HG03521 (cell line): ENCODE data around the gene SHANK2.

Experiments
- ATAC-seq: cut with Tn5 transposase; IDR thresholded peaks from one replicate; pipeline ENCODE4 v1.9.1; 2021; ENCODE audit warnings: mild to moderate bottlenecking, moderate library complexity; ENCODE audit not compliant: unreplicated experiment

The SHANK2 gene

DNA sequence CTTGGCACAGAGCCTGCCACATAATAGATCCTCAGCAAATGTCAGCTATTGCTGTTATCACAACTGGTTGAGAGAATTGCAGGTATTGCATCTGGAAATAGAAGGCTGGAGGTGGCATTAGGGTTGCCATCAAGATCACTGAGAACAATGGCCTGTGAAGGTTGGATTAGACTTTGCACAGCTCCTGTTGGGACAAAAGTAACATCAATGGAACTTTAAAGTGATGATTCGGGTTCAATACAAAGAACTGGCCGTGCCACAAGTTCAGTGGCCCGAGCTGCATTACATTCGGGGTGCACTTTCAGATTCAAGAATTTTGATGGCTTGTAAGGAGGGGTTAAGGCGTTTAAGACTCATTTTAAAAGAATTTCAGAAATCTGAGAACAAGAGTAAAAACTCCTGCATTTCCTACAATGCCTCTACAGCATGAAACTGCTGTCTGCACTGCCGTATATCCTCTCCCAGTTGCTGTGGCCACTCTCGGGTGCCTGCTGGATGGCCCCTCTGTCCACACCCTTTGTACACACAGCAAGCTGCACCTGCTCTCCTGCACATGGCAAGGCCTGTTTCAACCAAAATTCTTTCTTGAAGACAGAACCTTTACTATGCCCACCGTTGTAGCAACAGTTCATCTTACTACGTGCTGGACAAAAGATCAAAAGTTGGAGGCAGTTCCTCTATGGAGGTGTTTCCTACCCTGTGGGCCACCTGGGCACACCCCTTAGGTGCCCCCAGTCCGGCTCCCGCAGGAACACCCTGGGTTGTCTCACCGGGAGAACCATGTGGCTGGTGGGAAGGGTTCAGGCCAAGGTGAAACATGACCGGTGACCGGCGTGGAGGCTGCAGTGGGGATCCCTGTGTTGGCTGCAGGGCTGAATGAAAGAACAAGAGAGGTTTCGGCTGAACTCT lies 17.5 kb upstream of the SHANK2 start:
- no peak for ATAC-seq

DNA sequence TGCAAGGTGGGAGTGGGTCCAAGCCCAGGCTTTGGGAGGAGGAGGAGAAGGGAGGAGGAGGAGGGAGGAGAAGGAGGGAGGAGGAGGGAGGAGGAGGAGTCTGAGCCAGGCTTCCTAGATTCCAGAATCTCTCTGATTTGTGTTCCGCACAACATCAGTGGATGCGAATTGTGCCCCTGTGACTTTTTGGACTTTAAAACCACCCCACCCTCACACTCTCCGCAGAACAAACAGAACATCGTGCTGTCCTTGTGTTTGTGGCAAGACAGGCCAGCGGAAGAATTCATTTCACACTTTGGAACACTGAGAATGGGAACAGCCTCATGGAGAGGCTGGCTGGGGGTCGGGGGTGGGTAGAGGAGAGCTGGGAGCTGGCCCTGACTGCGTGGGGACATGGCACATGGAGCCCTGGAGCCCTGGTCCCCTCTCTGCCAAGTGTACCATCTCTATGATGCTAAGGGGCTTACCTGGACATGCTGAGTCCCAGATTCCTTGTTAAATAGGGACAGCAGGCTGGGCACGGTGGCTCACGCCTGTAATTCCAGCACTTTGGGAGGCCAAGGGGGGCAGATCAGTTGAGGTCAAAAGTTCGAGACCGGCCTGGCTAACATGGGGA lies 16.4 kb upstream of the SHANK2 start:
- no peak for ATAC-seq

DNA sequence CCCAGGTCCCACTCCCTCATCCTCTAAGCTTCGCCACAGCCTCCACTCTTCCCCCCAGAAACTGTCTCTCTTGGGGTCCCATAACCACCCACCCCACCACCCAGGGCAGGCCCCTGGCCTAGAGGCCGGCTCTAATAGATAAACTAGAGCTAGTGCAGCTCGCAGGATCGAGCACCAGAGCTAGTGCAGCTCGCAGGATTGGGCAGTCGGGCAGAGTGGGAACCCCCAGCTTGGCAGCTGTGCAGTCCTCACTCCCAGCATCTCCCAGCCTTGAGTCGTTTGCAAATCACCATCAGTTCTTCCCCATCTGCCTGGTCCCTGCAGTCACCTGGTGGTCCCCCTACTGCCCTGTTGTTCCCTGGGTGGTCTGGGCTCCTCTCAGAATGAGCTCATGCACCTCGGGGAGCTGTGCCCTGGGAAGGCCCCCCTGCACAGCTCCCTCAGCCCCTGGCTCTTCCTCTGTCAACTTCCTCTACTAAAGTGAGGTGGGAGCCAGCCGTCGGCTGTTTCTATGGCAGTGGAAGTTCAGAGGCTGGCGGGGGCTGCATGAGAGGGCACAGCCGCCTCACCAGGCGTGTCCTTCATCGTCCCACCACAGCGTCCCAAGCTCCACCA lies 15.5 kb upstream of the SHANK2 start:
- ATAC-seq, result no peak

DNA sequence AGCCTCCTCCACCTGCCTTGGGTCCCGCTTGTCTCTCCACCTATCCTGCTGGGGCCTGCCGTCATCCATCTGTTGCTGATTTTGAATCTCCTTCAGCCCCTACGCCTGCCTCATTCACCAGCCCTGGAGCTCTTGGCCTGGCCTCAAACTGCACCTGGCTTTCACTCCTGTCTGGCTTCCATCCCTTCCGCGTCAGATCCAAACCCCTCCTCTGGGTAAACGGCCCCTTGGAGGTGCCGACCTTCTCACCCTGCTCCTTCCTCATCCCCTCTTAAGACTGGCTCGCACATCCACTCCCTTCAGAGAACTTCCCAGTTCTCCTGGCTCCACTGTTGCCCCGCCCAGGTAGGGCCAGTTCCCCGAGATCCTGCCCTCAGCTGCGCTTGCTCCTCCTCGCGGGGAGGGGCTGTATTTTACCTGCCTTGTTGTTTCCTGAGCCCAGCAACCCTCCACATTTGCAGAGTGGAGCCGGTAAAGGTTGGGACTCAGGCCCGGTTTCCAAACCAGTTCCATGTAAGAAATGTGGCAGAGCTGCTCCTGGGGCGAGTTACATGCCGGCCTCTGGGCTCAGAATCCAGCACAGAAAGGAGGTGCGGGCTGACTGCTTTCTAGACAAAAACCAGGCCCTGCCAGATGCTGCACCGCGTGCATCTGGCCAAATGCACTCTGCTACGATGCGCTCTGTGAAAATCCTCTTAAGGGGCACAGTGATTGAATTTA lies 13.9 kb upstream of the SHANK2 start:
- ATAC-seq, result no peak

DNA sequence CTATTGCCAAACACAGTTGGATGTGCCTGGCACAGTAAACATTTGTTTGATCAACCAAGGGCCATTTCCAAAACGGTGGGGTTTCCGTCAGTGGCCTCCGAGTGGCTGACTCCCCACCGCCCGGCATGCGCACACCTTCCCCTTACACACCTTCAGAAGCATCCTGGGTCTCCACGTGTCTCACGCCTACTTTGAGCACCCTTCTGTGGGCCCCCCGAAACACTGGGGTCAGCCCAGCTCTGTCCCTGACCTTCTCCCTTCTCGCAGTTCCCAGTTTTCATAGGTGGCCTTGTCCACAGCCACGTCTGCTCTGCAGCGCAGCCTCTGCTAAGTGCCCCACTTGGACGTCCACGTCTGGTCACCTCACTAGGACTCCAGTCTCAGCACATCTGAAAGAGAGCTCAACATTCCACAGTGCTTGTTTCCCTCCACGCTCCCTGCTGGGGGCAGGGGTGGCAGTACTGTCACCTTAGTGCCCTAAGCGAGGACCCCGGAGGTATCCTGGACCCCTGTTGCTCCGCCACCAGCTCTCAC lies 13.2 kb upstream of the SHANK2 start:
- ATAC-seq, result no peak

DNA sequence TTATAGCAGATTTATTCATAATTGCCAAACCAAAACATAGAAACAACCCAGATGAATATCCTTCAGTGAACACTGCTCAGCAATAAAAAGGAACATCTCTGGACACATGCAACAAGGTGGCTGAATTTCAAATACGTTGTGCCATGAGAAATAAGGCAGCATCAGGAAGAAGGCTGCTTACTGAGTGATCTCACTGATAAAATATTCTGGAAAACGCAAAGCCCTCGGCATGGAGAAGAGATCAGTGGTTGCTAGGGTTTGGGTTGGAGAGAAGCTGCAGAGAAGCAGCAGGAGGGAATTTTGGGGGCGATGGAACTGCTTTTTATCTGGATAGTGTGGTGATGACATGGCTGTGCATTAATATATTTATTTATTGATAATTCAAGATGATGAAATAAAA lies 11.0 kb upstream of the SHANK2 start:
- no peak for ATAC-seq

DNA sequence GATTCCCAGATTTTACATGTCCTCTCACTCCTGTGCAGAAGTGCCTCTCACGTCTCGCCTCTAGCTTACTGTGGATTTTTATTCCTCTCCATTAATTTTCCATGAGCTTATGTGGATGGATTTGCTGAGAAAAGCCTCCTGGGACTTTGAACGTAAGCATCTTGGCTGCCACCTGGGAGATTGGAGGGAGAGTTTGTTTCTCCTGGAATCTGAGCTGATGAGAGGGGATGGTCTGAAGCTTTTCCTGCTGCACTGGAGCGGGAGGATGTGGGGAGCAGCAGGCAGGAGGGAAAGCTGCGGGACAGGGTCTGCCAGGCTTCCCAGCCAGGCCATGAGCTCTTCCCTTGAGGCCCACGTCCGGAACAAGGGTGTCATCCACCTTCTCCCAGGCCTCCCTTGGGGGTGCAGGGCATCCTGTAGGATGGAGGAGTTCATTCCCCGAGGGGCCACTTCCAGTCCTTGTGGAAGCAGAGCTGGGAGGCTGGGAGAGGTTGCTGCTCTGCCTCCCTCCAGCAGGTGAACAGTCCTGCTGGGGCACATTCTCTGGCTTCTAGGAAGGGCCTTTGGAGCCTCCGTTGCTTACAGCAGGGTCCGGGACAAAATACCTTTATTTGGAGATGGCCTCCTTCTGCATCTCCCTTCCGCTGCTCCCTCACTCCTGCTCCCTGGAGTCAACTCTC lies 3.6 kb upstream of the SHANK2 start:
- no peak for ATAC-seq

DNA sequence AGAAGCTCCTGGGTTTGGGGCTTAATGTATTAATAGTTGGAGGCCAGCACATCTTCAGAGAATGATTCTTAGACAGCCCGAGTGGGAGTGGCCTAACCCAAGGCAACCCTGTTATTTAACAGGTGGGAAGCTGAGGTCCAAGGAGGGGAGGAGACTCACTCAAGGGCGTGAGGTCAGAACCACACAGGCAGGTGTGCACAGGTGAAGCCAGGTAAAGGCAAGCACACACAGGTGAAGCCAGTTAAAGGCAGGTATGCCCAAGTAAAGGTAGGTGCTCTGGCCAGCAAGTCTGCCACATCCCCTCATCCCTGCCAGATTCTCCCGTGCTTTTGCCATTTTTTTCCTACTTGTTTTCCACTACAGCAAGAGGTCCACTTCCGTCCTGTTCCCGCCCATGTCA lies 2.9 kb upstream of the SHANK2 start:
- no peak for ATAC-seq

DNA sequence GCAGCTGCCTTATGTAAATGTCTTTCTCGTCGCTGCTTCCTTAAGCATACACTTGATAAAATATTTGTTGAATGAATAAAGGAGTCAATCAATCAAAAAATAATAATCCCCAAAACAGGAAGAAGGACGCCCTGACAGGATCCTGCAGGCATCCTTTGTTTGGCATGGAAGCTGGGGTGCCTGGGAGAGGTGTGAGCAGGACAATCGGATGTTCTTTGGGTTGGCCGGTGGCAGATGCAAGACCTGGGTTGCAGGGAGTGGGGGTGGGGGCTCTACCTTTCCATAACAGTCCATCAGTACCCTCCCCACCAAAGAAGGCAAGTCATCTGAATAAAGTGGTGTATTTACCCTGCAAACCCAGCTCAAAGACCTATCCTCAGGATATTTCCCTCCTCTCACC lies 1.4 kb upstream of the SHANK2 start:
- ATAC-seq, result no peak

DNA sequence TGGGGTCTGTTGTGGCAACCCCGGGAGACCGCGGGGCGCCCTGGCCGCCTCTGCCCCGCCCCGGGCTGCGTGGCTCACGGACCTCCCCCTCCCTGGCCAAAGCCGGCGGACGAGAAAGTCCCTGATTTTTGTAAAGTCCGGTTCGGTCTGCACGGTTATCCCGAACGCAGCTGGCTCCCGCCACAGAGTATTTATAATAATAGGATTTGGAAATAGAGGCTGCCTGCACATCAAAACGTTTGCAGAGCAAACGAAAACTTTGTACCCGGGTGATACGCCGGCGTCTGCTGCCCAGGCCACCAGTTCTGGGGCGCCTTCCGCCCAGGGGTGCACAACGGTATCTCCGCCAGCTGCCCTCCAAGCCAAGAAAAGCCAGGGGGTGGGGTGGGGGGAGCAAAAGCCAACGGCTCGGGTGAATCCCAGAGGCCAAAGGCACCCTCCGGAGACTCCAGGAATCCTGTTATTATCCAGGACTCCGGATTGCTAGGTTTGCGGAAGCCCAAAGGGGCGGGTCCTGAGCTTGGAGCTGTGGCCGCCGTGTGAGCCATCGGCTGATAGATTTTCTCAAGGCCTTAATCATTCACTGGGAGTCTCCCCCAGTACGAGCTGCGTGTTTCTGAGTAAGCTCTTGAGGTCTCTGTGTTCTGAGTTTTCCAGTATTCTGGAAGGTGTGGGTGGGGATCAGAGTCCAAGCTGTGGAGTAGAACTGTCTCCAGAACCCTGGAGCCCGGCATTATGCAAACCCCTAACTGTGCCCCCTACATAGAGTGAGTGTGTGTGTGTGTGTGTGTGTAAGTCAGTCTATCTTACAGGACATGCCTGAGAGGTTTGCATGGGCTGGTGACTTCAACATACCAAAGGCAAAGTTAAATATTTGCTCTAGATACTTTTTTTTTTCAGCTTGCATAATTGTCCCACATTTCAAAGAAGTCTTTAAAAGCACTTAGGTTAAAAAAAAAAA lies 673 bp upstream of the SHANK2 start:
- ATAC-seq, result no peak

DNA sequence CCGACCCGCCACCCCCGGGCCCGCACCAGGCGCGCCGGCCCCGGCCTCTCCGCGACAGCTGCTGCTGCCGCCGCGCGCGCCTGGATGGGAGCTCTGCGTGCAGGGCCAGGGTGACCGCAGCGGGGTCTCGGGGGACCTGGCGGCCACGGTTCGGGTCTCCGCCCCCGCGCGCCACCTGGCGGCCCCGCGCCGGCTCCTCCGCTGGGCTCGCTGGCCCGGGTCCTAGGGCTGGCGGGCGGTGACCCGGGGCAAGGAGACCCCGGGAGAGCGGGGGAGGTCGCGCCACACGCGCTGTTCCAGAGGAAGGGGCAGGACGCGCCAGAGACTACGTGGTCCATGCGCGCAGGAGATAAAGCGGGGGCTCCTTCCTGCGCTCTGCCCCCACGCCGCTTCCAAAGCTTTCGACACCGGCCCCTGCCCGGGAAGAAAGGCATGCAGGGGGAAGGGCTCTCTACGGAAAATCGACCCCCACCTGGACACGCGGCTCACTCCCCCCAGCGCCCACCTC lies 562 bp downstream of the SHANK2 start:
- no peak for ATAC-seq

DNA sequence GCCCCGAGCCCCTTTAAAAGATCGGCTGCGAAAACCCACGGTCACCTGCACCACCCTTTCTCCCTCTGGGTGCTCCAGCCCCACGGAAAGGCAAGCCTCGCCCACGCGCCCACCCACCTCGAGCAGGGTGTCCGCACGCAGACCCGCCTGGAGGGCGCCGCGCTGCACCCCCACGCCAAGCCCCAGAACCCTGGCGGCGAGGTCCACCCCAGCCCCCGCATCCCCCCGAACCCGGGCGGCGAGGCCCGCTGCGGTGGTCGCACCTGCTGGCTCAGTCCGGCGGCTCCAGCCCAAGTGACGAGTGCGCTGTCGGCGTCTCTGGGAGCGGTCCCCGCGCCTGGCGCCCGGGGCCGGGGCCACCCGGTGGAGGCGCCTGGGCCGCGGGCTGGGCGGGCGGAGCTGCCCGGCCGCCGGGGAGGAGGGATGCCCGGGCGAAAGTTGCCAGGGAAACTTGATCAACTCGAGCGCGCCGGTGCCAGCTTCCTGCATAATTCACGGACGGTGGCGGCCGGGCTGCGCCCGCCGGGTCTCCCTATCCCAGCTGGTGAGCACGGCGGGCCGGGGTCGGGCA lies 1.1 kb downstream of the SHANK2 start:
- no peak for ATAC-seq

DNA sequence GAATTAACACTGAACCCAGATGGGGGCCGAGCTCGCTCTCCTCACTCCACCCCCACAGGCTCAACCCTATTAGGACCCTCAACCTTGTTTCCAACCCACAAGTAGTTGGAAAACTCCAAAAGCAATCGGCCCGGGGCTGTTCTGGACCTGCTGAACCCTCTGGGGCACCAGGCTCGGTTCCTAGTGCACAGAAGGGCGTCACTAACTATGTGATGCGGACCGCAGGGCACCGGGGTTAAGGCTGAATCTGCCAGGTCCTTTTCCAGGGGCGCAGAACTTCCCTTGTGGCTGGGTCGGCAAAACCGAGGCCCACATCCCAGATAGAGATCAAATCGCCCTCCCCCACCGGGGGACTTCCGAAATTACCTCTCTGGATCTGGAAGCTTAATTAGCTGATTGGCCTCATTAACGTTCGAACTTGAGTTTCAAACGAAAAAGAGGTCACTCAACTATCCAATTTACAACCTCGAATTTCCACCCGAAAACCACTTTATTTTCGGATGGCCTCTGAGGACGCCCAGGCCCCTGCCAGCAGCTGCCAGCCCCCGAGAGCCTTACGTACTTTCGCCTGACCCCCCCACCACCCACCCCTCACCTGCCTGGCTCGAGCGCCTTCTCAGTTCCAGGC lies 1.7 kb downstream of the SHANK2 start:
- no peak for ATAC-seq

DNA sequence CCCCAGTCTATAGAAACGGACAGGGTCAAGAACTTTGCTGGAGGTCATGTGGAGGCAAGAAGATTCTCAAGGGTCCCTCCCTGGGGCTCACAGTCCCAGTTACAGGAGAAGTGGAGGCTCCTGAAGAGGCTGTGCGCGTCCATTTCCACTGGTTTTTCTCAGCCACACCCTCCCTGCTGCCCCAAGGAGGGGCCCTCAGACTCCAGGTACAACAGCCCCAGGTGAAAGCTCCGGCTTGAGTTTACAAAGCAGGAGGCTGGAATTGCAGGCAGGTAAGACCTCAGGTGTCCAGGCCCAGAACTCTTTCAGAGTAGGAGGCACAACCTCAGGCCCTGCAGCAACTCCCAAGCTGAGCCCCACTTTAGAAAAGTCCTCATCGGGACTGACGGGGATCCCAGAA lies 3.1 kb downstream of the SHANK2 start:
- no peak for ATAC-seq

DNA sequence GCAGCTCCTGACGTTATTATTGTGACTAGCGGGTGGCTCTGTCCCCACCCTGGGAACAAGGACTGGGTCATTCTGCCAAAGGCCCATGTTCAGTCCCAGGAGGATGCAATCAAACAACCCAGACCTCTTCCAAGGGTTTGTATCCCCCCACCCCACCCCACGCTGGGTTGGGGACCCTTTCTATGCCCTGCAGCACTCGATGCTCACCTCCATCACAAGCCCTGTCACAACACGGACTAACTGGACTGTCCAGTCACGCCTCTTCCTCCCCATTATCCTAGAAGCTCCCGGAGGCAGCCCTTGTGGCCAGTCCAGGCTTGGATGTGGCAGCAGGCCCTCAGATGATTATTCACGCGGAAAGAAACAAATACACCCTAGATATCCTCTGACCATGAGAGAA lies 3.7 kb downstream of the SHANK2 start:
- ATAC-seq, result no peak

DNA sequence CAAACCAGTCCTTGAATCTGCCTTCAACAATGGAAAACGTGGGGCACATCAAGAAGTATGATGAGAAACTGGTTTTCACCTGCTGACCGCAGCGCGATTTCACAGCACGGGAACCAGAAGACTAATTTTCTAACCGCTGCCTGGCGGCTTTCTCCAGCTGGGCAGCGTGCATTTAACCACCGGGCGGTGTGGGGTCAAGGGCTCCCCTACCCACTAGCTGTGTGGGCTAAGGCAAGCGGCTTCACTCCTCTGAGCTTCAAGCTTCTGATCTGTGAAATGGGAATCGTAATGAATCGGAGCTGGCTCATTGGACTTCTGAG lies 4.2 kb downstream of the SHANK2 start:
- no peak for ATAC-seq

DNA sequence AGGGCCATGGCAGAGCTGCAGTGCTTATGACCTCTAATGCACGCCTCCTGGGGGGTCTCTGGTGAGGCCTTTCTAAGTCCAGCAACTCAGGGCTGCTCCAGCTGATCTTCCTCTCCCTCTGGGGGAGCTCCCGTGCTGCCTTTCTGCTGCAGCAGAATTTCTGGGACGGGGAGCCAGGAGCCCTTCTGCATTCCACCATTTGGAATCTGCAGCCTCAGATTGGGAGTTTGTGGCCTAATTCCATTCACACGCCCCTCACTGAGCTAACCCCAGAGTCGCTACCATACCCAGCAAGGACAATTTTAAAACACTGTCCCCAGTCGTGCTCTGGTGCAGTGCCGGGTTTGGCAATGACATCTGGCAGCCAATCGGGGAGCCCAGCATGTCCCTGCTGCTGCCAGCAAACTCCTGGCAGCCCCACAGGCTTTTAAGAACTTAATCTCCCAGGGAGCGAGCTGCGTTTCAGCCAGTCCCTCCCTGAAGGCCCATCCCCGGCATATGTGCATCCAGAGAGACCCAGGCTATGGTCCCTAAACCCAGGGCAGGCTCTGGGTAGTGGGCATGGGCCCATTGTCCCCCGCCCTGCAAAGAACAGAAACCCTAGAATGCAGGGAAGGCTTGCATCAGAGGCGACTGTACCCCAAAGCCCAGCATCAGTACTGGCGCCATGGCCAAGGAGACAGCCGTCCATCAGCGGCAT lies 4.7 kb downstream of the SHANK2 start:
- no peak for ATAC-seq

DNA sequence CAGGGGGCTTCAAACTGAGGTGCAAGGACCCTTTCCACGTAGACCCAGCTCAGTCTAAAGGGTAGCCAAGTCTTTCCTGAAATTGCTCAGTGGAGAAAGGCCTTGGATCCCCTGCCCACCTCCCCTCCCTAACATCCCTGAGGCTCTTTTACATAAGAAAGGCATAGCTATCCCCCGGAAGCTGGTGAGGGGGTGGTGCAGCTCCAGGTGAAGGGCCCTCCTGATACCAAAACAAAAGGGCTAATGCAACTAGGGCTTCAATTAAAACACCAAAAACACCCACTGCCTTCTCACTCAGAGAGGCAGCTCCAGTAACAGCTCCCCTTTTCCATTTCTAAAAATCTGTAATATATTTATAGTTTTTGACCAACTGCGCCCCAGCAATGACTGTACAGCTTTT lies 5.8 kb downstream of the SHANK2 start:
- no peak for ATAC-seq
